CD4-positive, alpha-beta T cell treated with Interleukin-21 for 1 hour (primary cell): ENCODE data around the gene EPN1.
A peak's percentile ranks its signal among the peaks of the same experiment; 100 is the strongest.

Experiments used
- DNase-seq: peaks from one replicate; pipeline ENCODE4 v3.0.0-alpha.2; 2020

The EPN1 gene

DNA sequence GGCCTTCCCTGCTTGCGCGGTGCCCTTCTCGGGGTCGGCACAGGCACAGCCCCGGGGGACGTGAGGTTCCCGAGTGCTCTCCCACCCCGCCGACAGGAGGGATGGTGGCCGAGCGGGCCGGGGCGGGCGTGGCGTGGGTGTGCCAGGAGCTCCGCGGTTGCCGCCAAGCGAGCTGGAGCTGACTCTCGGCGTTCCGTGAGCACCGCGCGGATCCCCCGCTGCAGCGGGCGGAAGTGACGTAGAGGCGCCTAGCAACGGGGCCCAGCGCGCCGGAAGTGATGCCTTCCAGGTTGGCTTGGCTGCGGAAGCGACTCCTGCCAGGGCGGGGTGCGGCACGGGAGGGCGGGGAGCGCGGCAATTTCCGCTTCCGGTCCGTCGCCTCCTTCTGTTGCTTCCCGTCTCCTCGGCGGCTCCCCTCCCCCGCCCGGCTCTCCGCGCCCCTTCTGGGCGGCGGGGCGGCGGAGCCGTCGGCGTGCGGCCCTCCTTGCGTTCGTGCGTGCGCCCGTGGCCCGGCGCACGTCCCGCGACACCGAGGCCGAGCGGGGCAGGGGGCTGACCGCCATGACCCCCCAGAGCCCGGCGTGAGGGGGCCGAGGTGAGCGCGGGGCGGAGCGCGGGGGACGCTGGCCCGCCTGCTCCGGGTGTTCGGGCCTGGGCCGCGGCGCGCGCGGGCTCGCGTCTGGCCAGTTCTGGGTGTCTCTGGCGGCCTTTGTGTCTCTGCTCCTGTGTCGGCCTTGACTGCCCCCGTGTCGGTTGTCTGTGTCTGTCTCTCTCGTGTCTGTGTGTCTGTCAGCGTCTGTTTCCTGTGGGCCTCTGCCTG, at the start of gene EPN1:
TSS of gene EPN1 (plus strand) at position 386 of the 820 bp plus-strand sequence. CDS start 3,402 bp downstream, outside the sequence.
- peak; percentile 97 for DNase-seq

DNA sequence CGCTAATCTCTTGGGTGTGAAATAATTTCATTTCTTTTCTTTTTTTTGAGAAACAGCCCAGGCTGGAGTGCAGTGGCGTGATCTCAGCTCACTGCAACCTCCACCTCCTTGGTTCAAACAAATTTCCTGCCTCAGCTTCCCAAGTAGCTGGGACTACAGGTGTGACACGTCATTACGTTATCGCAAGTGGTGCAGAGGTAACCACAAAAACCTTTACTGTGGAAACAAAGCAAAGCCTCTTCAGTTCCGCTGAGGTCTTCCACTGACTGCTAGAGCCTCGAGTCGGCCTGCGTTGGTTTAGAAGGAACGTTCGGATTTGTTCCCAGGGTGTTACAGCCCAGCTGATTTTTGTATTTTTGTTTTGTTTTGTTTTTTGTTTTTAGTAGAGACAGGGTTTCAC, 48.7 kb upstream of the EPN1 start:
- peak; percentile 84 for DNase-seq

- peak; percentile 93 for DNase-seq
These were observed 42.6 kb upstream of the EPN1 start for GRCh38 chr19:55632463-55632834.

DNA sequence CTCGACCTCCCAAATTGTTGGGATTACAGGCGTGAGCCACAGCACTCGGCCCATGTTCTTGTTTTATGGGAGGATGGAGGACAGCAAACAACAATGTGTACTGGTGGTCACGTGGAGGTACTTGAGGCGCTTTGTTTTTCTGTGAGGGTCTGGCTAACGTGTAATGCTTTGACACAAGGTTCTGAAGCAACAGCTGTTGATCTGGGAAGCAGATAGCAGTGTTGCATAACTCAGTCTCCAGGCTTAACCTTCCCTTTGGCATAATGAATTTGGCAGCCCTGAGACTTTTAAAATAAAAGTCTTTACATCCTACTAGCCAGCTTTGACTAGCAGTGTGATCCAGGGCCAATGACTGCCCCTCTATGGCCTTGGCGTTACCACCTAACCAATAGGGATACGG, 41.2 kb upstream of the EPN1 start:
- no peak for DNase-seq

- peak; percentile 30 for DNase-seq
These were observed 39.7 kb upstream of the EPN1 start for GRCh38 chr19:55635334-55635717.

- no peak for DNase-seq
These were observed 39.1 kb upstream of the EPN1 start for GRCh38 chr19:55635856-55636440.

DNA sequence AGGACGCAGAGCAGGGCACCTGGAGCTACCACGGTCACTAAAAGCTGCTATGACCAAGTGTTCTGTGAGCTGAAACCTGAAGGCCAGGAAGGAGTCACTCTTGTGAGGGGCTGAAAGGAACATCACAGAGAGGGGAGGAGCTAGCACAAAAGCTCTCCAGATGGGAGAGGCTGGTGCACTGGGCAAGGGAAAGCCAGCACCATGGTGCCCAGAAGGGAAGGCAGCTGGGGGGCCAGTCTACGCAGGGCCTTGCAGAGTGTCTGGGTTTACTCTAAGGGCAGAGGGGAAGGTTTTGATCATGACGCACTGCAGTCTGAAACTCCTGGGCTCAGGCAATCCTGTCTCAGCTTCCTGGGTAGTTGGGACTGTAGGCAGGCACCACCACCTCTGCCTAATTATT, 38.3 kb upstream of the EPN1 start:
- no peak for DNase-seq

- DNase-seq: no peak
These were observed 37.5 kb upstream of the EPN1 start for GRCh38 chr19:55637534-55637933.

DNA sequence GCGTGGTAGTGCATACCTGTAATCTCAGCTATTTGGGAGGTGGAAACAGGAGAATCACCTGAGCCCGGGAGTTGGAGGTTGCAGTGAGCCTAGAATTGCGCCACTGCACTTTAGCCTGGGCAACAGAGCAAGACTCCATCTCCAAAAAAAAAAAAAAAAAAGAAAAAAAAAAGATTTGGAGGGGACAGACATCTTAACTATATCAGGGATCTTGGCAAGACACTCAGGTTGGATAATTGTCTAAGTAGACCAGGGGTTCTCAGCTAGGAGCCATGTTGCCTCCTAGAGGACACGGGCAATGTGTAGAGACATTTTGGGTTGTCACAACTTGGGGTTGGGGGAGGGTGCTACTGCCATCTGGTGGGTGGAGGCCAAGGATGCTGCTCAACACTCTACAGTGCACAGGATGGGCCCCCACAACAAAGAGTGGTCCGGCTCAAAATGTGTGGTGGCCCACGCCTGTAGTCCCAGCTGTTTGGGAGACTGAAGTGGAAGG, 36.1 kb upstream of the EPN1 start:
- DNase-seq: peak; percentile 75

DNA sequence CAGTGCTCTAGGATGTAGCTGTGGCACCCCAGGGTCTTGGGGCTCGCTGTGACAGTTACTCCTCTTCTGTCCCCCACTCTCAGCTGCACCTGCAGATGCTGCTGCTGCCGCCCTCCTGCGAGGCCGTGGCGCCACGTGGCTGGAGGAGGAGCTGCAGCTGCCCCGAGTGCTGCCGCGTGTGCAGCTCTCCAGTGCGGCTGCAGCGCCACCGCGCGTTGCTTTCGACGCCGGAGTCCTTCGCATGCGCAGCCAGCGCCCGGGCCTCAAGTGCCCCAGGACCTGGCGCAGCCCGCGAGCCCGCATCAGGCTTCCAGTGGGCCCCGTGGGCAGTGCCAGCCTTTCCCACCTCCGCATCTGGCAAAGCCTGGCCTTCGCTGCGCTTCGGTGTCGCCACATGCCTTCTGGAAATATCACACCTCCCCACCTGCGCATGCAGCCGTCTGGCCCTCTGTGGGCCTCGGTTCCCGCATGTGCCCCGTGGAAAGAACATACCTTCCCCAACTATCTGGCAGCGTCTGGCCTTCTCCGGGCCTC, 34.9 kb upstream of the EPN1 start:
- peak; percentile 80 for DNase-seq

DNA sequence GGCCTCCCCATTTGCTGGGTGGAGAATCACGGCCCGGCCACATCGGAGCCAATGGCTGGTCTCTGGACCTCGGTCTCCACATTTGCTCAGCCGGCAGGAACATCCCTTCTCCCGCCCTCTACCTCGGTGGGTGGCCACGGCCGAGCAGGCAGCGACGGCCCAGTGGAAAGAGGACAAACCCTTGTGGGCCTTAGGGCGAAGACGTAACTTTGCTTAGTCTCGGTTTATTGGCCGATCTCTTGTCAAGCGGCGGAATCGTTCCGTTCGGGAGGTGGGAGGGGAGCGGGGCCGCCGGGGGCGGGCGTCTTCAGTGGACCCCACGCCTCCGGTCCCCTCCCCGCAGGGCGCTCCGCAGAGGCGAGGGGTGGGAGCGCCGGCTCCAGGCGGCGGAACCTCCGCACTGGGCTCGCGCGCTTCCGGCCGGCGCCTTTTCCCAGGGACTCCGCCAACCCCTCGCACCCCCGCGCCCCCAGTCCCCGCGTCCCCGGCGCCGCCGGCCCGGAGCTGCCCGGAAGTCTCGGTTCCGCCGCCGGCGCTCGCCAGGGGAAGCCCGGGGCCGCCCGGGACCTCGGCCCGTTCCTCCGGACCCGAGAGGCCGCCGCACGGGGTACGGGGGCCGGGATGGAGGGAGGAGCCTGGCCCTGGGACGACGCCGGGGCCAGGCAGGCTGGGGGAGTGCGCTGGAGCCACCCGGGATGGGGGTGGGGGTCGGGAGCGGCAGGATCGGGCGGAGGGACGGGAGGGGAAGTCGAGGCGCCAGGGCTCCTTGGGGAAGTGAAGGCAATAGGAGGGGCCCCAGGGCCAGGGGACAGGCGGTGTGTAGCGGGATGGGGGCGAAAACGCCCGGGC, 34.2 kb upstream of the EPN1 start, which contains the start of gene ZNF580:
TSS of gene ZNF580 (plus strand) at position 426 of the 849 bp plus-strand sequence. CDS start 1,507 bp downstream, outside the sequence.
- DNase-seq: peak; percentile 67

GRCh38 chr19:55641426-55642152, 33.4 kb upstream of the EPN1 start:
- peak; percentile 46 for DNase-seq

- DNase-seq: peak; percentile 22
These were observed 32.6 kb upstream of the EPN1 start for GRCh38 chr19:55642153-55643002.

- DNase-seq: peak; percentile 81
These were observed 31.8 kb upstream of the EPN1 start, which contains the start of gene ZNF581 for GRCh38 chr19:55643003-55643886. Gene ZNF581 (plus strand): TSS chr19:55643649. CDS start chr19:55644572, 923 bp downstream.

DNA sequence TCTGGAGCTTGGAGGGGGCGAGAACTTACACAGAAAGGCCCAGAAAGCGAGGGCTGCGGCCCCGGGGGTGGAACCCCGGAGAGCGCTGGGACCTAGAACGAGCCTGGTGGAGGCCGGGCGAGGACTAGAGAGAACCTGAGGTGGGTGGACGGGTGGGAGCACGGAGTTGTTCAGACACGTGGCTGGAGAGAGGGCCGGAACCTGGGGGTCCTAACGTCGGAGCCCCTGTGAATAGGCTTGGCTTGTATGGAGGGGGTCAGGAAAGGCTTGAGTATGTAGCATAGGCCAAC, 31.2 kb upstream of the EPN1 start:
- no peak for DNase-seq

DNA sequence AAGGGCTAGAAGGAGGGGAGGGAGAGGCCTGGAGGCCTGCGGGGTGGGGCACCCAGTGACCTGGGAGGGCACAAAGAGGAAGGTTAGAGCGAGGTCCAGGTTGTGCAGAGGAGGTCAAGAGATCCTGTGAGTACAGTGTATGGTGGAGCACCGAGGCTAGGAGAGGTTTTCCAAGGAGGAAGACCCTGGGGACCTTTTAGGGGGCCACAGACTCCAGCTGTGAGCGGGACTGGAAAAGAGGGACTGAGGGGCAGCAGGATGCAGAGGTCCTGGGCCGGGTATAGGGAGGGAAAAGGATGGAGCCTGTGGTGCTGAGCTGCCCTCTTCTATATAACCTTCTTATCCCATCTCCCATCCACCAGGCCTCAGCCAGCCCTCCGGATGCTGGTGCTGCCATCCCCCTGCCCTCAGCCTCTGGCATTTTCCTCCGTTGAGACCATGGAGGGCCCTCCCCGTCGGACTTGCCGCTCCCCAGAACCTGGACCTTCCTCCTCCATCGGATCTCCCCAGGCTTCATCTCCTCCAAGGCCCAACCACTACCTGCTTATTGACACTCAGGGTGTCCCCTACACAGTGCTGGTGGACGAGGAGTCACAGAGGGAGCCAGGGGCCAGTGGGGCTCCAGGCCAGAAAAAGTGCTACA, 30.7 kb upstream of the EPN1 start:
- no peak for DNase-seq

- no peak for DNase-seq
These were observed 30.0 kb upstream of the EPN1 start for GRCh38 chr19:55644842-55645511.

- DNase-seq: no peak
These were observed 29.5 kb upstream of the EPN1 start for GRCh38 chr19:55645512-55645881.
